ENCODE results near the gene UBA1. TPM values are rescaled to one million over a fixed set of nuclear protein-coding genes. Genes with fewer than 3 reads are reported as not detected.

UBA1 gene
- total RNA-seq, 1 donor from 2014 or later = 93.5 TPM

- ATAC-seq (no peak), DNase-seq (ENCODE audit: missing footprints) (no peak)
- intact Hi-C loops (cut with DNase I) = no loop called here
Measured at GRCh38 chrX:47201345-47201944, 7.8 kb downstream of the UBA1 start.

DNA sequence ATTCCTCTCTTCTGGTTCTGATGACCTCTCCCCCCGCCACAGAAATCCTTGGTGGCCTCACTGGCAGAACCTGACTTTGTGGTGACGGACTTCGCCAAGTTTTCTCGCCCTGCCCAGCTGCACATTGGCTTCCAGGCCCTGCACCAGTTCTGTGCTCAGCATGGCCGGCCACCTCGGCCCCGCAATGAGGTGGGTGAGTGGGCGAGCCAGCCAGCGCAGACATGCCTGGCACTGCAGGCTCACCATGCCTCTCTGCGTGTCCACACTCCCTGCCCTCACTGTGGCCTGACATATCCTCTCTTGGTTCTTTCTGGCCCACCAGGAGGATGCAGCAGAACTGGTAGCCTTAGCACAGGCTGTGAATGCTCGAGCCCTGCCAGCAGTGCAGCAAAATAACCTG, 8.7 kb downstream of the UBA1 start:
- DNase-seq (ENCODE audit: missing footprints) (no peak), ATAC-seq (no peak)
- intact Hi-C loops (cut with DNase I) = no loop called here

- DNase-seq (ENCODE audit: missing footprints) (no peak), ATAC-seq (no peak)
- intact Hi-C loops (cut with DNase I) = no loop called here
Measured at GRCh38 chrX:47202877-47203276, 9.2 kb downstream of the UBA1 start.

- intact Hi-C loops (cut with DNase I) = no loop called here
- DNase-seq (ENCODE audit: missing footprints) = no peak
- ATAC-seq = no peak
Measured at GRCh38 chrX:47204970-47205369, 11.3 kb downstream of the UBA1 start.

DNA sequence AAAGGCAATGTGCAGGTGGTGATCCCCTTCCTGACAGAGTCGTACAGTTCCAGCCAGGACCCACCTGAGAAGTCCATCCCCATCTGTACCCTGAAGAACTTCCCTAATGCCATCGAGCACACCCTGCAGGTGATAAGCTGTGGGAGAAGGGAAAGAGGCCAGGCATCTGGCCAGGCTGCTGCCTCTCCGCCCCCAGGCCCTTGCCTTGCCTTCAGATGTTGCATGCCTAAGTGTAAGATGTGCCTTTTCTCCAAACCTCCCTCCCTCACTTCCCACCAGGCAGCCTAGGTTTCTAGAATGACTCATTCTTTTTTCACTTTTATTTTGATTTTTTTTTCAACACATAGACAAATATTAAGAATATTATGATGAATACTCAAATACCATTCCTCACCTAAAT, 12.7 kb downstream of the UBA1 start:
- intact Hi-C loops (cut with DNase I) = no loop called here
- ATAC-seq = no peak
- no peak for DNase-seq (ENCODE audit: missing footprints)

GRCh38 chrX:47208108-47208507, 14.5 kb downstream of the UBA1 start:
- no peak for ATAC-seq
- intact Hi-C loops (cut with DNase I) = no loop called here
- no peak for DNase-seq (ENCODE audit: missing footprints)

- intact Hi-C loops (cut with DNase I) = no loop called here
- DNase-seq (ENCODE audit: missing footprints) (no peak), ATAC-seq (peak; percentile 65)
Measured at GRCh38 chrX:47209508-47210238, 16.0 kb downstream of the UBA1 start.

GRCh38 chrX:47210661-47211425, 17.2 kb downstream of the UBA1 start:
- no peak for ATAC-seq

GRCh38 chrX:47212381-47213293, 19.0 kb downstream of the UBA1 start:
- intact Hi-C loops (cut with DNase I) = no loop called here
- DNase-seq (ENCODE audit: missing footprints) (no peak), ATAC-seq (no peak)

More at GRCh38 chrX:47210661-47211425, 17.2 kb downstream of the UBA1 start:
- intact Hi-C loops (cut with DNase I) = no loop called here
- no peak for DNase-seq (ENCODE audit: missing footprints)

GRCh38 chrX:47214435-47215077, 20.9 kb downstream of the UBA1 start:
- intact Hi-C loops (cut with DNase I) = no loop called here
- DNase-seq (ENCODE audit: missing footprints) = no peak
- no peak for ATAC-seq

- DNase-seq (ENCODE audit: missing footprints) = no peak
- no peak for ATAC-seq
- intact Hi-C loops (cut with DNase I) = no loop called here
Measured at GRCh38 chrX:47215291-47215900, 21.8 kb downstream of the UBA1 start.

GRCh38 chrX:47216393-47216925, 22.8 kb downstream of the UBA1 start:
- intact Hi-C loops (cut with DNase I) = no loop called here
- ATAC-seq = no peak
- no peak for DNase-seq (ENCODE audit: missing footprints)

- ATAC-seq (peak; percentile 7), DNase-seq (ENCODE audit: missing footprints) (no peak)
- intact Hi-C loops (cut with DNase I) = no loop called here
Measured at GRCh38 chrX:47217121-47217851, 23.7 kb downstream of the UBA1 start.

DNA sequence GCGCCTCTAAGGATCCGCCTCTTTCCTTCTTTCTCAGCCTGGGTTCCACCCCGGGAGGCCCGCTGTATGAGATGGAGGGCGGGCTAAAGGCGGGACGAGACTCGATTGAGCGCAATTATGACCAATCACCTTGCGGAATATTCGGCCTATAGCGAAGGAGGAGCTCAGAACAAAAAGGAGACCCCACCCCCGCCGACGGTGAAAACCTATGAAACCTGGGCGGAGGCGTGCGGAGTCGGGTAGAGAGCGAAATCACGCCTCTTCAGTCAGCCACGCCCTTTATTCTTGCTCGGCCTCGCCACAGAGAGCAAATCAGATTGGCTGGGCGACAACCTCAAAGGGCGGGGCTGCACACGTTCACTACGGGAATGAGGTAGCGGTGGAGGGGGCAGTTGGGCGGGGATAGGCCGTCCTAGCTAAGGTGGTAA, 24.2 kb downstream of the UBA1 start:
- intact Hi-C loops (cut with DNase I) = loop anchor here (2.0 kb wide), 1 partner anchor 15 kb away; the partner anchor contains the start of gene USP11
- DNase-seq (ENCODE audit: missing footprints) (peak; percentile 97), ATAC-seq (peak; percentile 92)

DNA sequence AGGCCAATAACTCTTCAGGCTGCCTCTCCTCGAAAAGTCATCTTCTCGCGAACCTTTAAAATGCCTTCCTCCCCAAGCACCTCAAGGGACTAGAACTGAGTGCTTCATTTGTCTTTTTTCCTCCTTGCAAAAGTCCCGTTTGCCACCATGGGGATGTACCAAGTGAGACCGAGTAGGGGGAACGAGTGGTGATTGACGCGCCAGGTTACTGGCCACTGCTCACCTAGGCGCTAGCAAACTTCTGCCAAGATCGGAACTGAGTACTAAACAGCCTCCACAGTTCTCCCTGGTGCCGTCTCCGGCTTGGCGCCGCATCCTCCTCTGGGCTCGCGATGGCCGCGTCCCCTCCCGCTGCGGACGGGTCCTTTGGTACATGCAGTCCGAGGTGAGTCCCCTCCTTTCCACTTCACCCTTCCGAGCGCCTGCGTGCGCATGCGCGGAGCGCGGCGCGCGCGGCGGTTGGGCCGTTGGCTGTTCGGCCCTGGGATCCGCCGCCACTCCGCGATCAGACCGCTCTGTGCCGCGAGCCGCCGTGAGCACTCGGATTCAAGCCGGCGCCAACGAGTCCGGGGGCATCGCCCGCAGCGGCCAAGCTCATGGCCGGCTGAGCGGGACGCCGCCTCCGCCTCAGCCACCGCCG, 24.8 kb downstream of the UBA1 start, which contains the start of gene CDK16:
Gene CDK16, plus strand, starts transcription at position 402 of the 640 bp plus-strand sequence. CDS start 4,877 bp downstream, outside the sequence.
- peak; percentile 85 for DNase-seq (ENCODE audit: missing footprints)
- peak; percentile 77 for ATAC-seq
- intact Hi-C loops (cut with DNase I) = loop anchor here (2.0 kb wide), 1 partner anchor 14 kb away; the partner anchor contains the start of gene USP11
